ENCODE measurements around the gene MTA3. TPM values are rescaled to one million over a fixed set of nuclear protein-coding genes. Genes with fewer than 3 reads are reported as not detected.

The MTA3 gene
- polyA plus RNA-seq, 3 donors = 2.0 to 4.5 (median 2.2) TPM

DNA sequence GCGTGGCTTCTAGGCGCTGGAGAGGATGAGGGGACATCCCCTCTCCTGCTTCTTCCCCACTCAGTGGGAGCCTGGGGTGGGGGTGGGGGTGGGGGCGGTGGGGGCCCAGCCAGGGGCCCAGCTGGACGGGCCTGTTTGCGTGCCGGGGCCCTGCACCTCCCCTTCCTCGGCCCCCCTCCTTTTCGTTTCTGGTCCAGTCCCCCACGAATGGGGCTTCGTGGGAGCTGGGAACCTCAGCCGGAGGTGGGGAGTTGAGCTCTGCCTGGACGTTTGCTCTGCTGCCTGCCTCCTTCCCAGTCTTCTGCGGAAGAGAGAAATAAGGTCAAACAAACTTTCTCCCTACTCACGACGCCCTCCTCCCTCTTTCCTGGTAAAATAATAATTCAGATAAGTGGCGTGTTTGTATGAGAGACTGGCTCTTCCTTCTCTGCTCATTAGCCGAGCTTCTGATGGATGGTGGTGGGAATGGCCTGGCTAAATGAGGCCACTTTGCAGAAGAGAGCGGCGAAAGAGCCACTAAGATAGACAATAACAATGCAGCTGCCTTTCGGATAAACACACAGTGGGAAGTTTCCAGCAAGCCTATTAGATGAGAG, 782 bp downstream of the MTA3 start:
- no peak for DNase-seq
- no peaks in the 10 kb centered on the region for H3K27me3 ChIP-seq (ENCODE audit: control insufficient read depth in 2 of 2, insufficient read depth in 2 of 2, low read length in 2 of 2)
- no peaks in the 10 kb centered on the region for H3K79me2 ChIP-seq (ENCODE audit: insufficient read depth, low read length)
- TF ChIP-seq, protein P1, sequence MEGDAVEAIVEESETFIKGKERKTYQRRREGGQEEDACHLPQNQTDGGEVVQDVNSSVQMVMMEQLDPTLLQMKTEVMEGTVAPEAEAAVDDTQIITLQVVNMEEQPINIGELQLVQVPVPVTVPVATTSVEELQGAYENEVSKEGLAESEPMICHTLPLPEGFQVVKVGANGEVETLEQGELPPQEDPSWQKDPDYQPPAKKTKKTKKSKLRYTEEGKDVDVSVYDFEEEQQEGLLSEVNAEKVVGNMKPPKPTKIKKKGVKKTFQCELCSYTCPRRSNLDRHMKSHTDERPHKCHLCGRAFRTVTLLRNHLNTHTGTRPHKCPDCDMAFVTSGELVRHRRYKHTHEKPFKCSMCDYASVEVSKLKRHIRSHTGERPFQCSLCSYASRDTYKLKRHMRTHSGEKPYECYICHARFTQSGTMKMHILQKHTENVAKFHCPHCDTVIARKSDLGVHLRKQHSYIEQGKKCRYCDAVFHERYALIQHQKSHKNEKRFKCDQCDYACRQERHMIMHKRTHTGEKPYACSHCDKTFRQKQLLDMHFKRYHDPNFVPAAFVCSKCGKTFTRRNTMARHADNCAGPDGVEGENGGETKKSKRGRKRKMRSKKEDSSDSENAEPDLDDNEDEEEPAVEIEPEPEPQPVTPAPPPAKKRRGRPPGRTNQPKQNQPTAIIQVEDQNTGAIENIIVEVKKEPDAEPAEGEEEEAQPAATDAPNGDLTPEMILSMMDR (IDR thresholded peaks at IDR 0.05) = no peak
- peak overlapping the region; percentile 74 for H3K9ac ChIP-seq (ENCODE audit: insufficient read depth, low read length, poor library complexity, severe bottlenecking)
- Mint-ChIP-seq H3K4me3 (peak overlapping the region; percentile 87 to 93), H3K4me1 (peaks cover 13% of the 10 kb centered on the region), H3K27me3 (ENCODE audit: low read depth in 3 of 3) (peaks cover 10 to 16% (median 14%) of the 10 kb centered on the region in 3 donors), H3K36me3 (no peaks in the 10 kb centered on the region), H3K27ac (peak overlapping the region in 6 of 7 donors; percentile 46 to 84 (median 69)), H3K9me3 (peaks cover 0 to 2% (median 0%) of the 10 kb centered on the region in 7 donors)
- no CpG with 5 or more reads among the region's 20 CpGs for WGBS (ENCODE audit: insufficient coverage)
- H3K4me1 ChIP-seq (ENCODE audit: control insufficient read depth in 1 of 2, insufficient read depth in 2 of 2, low read length in 2 of 2) = no peaks in the 10 kb centered on the region
- H3K36me3 ChIP-seq (replicated peaks in 1 of 2; ENCODE audit: control insufficient read depth in 1 of 2, insufficient read depth in 2 of 2, low read length in 2 of 2) = no peaks in the 10 kb centered on the region
- no peaks in the 10 kb centered on the region for H3K9me3 ChIP-seq (replicated peaks in 1 of 2; ENCODE audit: control insufficient read depth in 1 of 2, insufficient read depth in 1 of 2, low read length in 2 of 2)
- H3K27ac ChIP-seq (ENCODE audit: low read depth in 1 of 2, low read length in 2 of 2) = peak overlapping the region in 1 of 2 donors; percentile 67
- intact Hi-C loops (cut with micrococcal nuclease) = no loop called here
- peak overlapping the region; percentile 90 for H2AFZ ChIP-seq (ENCODE audit: insufficient read depth, low read depth, low read length, poor library complexity, severe bottlenecking)
- peak overlapping the region; percentile 80 for H3K4me2 ChIP-seq (replicated peaks; ENCODE audit: extremely low read depth, low read length, poor library complexity, severe bottlenecking)
- H3K4me3 ChIP-seq (replicated peaks in 1 of 3; ENCODE audit: low read depth in 2 of 3, low read length in 3 of 3) = peak overlapping the region; percentile 56 to 81 (median 69)
- no peaks in the 10 kb centered on the region for H4K20me1 ChIP-seq (ENCODE audit: insufficient read depth, low read length)

DNA sequence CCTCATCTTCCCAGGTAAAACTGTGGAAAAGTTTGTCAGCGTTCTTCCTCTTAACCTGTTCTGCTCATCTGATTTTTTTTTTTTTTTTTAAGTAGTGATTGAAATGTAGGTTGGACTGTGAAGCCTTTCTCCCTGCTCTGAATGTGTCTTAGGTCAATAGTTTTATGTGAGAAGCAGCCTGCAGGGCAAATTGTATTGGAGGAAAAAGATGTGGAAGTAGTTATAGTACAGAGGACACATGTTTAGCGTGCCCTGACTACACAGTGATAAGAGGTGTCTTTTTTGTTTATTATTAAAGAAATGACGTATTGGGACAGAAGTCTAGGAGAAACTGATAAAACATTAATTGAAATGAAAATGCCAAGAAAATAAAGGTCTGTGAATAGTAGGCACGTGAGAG, 1.5 kb downstream of the MTA3 start:
- Histone ChIP-seq H4K20me1 (ENCODE audit: insufficient read depth, low read length) (no peaks in the 10 kb centered on the region), H3K27ac (ENCODE audit: low read depth in 1 of 2, low read length in 2 of 2) (no peak overlapping the region), H3K27me3 (ENCODE audit: control insufficient read depth in 2 of 2, insufficient read depth in 2 of 2, low read length in 2 of 2) (no peaks in the 10 kb centered on the region), H3K9me3 (replicated peaks in 1 of 2; ENCODE audit: control insufficient read depth in 1 of 2, insufficient read depth in 1 of 2, low read length in 2 of 2) (no peaks in the 10 kb centered on the region), H3K4me1 (ENCODE audit: control insufficient read depth in 1 of 2, insufficient read depth in 2 of 2, low read length in 2 of 2) (no peaks in the 10 kb centered on the region), H3K4me2 (replicated peaks; ENCODE audit: extremely low read depth, low read length, poor library complexity, severe bottlenecking) (peak overlapping the region; percentile 80), H3K9ac (ENCODE audit: insufficient read depth, low read length, poor library complexity, severe bottlenecking) (no peak overlapping the region), H2AFZ (ENCODE audit: insufficient read depth, low read depth, low read length, poor library complexity, severe bottlenecking) (no peak overlapping the region), H3K79me2 (ENCODE audit: insufficient read depth, low read length) (no peaks in the 10 kb centered on the region), H3K36me3 (replicated peaks in 1 of 2; ENCODE audit: control insufficient read depth in 1 of 2, insufficient read depth in 2 of 2, low read length in 2 of 2) (no peaks in the 10 kb centered on the region), H3K4me3 (replicated peaks in 1 of 3; ENCODE audit: low read depth in 2 of 3, low read length in 3 of 3) (no peak overlapping the region)
- intact Hi-C loops (cut with micrococcal nuclease) = no loop called here
- H3K27ac Mint-ChIP-seq = no peak overlapping the region
- H3K9me3 Mint-ChIP-seq = peaks cover 0 to 2% (median 0%) of the 10 kb centered on the region in 7 donors
- peak overlapping the region in 1 of 2 donors; percentile 27 for H3K4me3 Mint-ChIP-seq
- no peak for DNase-seq
- WGBS (ENCODE audit: insufficient coverage) = 89% methylated on average over 3 of the region's 4 CpGs
- H3K27me3 Mint-ChIP-seq (ENCODE audit: low read depth in 3 of 3) = peaks cover 10 to 15% (median 14%) of the 10 kb centered on the region in 3 donors
- TF ChIP-seq, protein P1 (IDR thresholded peaks at IDR 0.05) = no peak
- no peaks in the 10 kb centered on the region for H3K36me3 Mint-ChIP-seq
- H3K4me1 Mint-ChIP-seq = peaks cover 13% of the 10 kb centered on the region
